Measurements from ENCODE around the gene SLC6A20.

Gene SLC6A20

DNA sequence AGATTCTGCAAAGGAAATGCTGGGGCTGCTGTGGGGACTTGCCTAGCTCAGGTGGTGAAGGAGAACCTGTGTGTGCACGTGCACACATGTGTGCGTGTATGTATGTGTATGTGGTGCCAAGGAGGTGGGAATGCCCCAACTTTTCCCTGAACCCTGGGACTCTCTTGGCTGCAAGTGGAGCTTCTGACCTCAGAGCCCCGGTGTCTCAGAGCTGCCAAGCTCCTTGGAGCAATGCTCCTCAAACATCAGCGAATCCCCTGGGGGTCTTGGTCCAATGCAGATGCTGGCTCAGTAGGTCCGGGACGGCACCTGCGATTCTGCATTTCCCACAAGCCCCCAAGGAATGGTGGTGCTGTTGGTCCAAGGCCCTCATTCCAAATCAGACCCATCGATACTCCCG lies 5.8 kb upstream of the SLC6A20 start:
- no peak for DNase-seq (ENCODE audit: low read depth in 2 of 2)

DNA sequence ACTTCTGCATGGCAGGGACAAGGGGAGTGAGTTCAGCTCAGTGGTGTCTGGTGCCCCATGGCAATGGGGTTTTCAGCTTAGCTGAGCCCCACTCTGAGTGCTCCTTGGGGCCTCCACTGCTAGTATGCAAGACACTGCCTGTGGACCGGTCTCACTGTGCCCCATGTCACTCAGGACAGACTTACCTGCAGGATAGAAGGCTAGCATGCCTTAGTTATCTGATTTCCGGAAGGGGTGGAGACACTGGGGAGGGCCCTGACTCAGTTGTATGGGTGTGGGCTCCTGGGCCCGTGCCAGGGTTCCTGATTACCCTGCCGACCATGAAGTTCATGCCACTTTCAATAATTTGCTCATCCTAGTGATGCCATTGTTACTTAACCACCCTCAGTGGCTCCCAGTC lies 4.3 kb upstream of the SLC6A20 start:
- no peak for DNase-seq (ENCODE audit: low read depth in 2 of 2)

DNA sequence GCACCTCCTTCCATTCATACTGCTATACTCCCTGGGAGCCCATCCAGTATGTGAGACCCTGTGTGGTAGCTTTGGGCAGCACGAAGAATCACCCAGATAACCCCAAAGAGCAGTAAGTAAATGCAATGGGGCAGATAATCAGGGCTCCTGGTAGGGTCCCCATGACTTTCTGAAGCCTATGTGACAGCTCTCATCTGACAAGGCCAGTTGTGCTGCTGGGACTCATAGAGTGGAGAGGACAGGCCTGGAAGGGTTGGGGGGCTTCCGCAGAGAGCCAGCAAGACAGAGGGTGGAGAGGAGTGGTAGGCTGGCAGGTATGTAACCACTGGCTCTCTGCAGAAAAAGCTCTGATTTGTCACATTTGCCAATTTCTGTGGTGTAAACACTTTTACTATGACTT lies 3.2 kb upstream of the SLC6A20 start:
- no peak for DNase-seq (ENCODE audit: low read depth in 2 of 2)

DNA sequence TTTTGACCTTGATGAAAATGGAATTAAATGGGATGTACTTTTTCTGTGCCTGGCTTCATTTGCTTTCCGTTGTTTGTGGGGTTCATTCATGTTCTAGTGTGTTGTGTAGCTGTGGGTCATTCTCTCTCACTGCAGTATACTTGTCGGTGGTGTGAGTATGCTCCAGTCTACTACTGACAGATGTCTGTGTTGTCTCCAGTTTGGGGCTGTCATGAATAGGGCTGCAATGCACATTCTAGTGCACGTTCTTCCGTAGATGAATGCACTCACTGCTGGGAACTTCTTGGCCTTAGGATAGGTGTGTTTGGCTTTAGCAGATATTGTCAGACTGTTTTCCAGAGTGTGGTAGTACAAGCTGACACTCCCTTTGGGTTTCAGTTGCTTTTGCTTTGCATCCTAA lies 1.7 kb upstream of the SLC6A20 start:
- DNase-seq (ENCODE audit: low read depth in 2 of 2), result no peak

DNA sequence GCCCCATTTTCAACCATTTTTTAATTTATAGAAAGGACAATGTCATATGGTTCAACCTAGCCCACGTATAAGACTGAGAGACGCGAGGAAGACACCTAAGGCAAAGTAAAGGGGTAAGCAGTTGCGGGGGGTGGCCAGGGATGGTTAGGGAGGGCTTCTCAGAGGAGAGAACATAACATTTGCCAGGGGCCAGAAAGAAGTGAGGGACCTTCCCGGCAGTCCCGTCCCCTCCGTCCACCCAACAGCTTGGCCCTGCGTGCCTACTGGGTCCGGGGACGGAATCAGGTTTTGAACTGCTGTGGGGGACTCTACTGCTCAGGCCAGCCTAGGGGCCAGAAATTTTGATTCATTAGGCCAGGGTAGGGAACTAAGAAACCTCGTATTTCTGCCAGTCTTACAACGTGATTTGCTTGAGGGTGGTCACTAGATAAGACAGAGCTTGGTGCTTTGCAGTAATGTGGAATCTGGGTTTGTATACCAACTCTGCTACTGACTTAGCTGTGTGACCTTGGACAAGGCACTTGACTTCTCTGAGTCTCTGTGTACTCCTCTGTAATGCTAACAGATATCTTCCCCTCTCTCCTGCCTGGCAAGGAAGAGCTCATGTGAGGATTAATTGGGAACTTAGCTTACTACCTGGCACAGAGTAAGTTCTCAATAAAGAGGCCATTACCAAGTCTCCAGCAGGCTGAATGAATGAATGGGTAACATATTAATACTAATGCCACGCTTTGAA lies 734 bp upstream of the SLC6A20 start:
- no peak for DNase-seq (ENCODE audit: low read depth in 2 of 2)

DNA sequence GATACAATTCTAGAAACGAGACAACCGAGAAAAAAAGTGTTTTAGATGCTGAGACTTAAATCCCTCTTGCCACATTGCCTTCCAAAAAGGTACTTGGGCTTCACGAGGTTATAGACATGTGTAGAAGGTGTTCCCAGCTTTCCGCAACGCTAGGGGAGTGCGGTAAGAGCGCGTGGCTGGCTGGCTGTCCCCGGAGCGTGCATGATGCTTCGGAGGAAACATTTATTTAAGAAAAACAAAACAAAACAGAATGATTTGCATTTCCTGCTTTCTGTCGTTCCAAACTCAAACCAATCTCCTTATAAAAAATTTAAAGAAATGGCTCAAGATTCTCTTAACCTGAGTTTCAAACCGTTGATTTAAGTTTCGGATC lies 841 bp downstream of the SLC6A20 start:
- no peak for DNase-seq (ENCODE audit: low read depth in 2 of 2)

DNA sequence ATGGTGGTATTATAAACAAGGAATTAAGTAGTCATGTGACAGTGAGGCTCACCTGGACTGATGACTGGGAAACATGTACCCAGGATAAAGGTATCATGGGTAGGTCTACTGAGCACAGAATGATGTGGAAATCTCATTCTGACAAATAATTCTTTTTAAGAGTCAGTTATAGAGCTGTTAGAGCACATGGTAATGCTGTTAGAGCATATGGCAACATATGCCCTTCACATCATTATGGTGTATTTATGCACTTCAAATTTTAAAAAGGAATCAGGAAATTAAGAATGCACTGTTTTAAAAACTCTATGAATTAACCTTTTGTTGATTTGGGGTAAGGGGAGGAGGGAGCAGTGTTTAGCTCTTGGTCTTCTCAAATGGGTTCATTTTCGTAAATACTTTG lies 1.7 kb downstream of the SLC6A20 start:
- DNase-seq (ENCODE audit: low read depth in 2 of 2), result no peak

DNA sequence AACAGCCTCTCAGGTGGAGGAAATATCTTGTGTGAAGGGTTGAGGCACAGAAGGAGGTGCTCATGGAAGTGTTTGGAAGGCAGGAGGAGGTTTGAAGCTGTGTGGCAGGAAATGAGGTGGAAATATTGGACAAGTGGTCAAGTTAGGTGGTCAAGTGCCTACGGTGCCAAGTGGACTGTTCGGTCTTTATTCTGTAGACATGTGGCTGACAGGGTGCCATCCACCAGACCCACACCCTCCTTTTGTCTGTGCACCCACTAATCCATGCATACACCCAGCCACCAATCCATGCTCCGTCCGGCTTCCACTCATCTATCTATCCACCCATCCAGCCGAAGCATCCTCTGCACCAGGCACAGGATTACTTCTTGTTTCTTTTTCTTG lies 2.2 kb downstream of the SLC6A20 start:
- DNase-seq (ENCODE audit: low read depth in 2 of 2), result no peak

DNA sequence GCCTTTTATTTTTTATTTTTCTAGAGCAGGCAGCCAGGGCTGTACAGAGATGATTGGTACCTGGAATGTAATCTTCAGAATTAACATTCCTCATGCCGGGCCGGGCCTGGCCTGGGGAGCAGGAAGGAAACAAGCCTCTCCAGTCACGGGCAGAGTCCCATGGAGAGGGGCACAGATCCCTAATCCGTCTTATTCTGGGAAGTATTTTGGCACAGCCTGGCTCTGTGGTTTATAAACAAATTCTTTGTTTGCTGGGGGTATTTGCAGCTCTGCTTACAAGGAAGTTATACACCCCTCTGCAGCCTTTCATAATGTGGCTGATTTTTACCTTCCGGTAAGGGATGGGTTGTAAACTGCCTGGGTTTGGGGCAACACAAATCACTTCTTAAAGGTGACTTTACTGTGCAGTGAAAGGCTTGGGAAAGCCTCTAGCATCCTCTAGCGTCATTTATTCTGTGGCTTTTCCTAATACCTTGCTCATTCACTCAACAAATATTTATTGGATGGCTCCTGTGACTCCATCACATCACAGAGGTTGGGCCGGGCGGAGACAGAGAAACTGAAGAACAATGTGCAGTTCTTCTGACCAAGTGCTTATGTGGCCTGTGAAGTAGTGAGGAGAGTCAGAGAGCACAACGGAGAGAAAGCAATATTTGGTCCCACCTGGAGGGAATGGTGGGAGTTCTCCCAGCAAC lies 2.7 kb downstream of the SLC6A20 start:
- no peak for DNase-seq (ENCODE audit: low read depth in 2 of 2)

DNA sequence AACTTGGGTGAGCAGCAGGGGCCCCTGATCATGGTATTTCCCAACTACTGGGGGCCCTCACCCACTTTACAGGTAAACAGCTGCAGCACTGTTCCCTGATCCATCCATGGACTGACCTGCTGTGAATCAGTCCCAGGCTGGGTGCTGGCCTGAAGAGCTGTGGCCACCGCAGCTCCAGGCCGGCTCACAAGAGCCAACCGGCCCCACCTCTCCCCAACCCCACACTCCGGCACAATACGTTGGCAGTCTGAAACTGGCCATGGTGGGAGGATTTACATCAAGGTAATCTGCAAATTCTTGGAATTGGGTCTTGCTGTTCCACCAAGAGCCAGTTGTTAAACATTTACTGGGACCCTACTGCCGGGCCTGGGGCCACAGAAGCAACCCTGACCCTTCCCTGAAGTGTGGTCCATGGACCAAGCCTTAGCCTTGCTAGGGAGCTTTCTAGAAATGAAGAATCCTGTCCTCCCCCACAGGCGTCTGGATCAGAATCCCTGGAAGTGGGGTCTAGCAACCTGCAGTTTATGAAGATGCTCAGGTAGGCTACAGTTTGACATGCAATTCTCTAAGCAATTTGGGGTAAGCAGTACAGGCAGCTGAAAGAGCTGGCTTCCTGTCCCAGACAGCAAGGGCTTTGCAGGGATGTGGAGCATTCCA lies 3.7 kb downstream of the SLC6A20 start:
- DNase-seq (ENCODE audit: low read depth in 2 of 2), result no peak

DNA sequence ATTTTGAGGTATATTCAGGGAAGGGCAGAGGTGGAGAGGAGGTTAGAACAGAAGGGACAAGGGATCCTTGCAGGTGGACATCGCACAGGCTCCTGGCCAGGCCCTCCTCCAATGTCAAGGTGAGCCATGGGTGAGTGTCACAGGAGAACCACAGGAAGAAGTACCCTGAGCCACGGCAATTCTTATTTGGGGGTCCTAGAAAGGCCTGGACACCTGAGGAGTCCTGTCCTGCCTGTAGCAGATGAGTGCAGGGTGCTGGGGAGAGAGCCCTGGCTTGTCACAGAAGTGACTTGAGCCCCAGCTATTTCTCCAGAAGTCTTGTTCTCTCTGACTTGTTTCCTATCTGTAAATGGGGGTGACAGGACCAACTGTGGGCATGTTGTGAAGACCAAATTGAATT lies 4.3 kb downstream of the SLC6A20 start:
- no peak for DNase-seq (ENCODE audit: low read depth in 2 of 2)

DNA sequence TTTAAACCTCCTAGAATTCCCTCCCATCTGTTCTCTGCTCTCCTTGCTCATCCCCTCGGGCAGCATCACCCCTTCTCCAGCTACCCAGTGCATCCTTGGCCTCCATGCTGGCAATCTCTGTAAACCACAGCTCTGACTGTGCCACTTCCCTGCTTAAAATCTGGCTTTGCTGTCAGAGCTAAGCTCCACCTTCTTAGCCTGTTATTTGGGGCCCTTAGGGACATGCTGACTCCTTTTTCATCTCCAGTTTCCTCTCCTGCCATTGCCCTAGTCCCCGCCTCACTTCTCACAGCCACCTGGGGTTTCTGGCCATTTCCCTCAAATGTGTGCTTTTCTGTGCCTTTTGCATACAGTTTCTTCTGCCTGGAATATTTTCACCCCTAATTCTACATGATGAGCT lies 5.7 kb downstream of the SLC6A20 start:
- DNase-seq (ENCODE audit: low read depth in 2 of 2), result no peak

DNA sequence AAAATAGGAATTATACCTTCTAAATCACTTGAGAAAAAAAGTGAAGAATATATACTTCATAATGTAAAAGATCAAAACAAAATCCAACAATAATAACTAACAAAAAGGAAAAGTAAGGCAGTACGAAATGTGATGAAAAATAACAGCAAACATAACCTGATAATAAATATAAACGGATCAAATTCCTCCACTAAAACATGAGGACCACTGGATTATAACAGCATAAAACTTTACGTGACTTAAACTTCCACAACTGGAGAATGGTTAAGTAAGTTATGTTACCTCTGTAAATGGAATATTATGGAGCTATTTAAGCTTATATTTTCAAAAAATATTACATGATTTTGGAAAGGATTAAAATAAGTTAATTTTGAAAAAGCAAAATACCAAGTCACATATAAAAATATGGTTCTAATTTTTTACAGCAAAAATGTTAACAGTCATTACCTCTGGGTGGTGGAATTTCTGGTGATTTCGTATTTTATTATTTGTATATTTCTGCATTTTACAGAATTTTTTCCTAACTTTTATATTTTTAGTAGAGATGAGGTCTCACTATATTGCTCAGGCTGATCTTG lies 7.0 kb downstream of the SLC6A20 start:
- DNase-seq (ENCODE audit: low read depth in 2 of 2), result no peak

DNA sequence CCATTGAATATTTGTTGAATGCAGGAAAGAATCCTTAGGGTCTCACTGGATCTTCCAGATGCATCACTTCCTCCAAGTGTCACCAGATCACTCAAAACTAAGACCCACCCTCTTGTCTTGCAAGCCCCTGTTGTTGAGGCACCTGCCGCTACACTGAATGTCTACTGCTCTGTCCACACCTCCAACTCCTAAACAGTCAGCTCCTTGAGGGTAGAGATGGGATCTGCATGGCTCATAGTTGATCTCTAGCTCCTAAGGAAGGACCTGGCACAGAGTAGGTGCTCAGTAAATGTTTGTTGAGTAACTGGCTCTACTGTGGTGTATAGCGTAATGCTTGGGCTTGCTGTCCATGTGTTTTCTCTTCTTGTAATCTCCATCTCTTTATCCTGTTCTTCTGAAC lies 8.8 kb downstream of the SLC6A20 start:
- no peak for DNase-seq (ENCODE audit: low read depth in 2 of 2)

DNA sequence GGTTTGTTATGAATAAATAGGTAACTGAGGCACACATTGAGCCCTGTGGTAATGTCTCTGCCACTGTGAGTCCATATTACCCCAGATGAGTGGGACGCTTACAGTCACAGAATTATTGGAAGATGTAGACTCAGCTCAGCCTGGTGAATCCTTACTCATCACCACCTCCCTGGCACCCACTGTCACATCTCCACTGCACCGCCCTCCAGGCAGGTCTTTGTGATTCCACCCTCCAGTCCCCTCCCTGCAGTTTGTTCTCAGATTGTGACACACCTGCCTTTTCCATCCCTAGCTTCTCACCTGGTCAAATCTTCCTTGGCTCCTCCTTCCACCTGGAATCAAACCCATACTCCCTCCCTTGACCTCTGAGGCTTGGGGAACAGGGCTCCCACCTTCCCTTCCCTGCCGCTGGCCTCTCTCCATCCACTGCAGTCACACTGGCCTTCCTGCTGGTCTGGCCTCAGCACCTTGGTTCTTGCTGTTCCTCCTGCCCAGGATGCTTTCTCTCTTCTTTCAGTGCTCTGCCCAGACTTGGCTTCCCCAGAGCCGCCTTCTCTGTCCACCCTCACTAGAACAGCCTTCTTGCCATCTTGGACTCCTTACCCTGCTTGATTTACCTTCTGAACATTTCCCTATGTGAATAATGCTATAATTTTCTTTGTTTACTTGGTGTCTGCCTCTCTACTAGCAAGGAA lies 9.4 kb downstream of the SLC6A20 start:
- no peak for DNase-seq (ENCODE audit: low read depth in 2 of 2)

DNA sequence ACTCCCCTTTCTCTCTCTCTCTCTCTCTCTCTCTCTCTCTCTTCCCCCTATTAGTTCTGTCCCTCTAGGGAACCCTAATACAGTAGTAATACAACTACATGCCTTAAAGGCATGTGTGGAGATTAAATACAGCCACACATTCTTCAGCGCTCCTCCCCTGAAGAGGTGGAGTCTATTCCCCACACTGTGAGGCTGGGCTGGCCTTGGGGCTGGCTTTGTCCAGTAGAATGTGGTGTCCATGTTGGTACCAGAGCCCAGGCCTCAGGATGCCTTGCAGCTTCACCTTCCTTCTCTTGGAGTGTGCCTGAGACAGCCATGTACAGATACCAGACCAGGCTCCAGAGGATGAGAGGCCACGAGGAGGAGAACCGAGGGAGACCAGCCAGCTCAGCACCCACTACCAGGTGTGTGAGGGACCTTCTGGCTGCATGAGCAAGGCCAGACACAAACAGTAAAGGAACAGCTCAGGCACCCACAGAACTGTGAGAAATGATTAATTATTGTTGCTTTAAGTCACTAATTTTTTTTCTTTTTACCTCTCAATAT lies 10.7 kb downstream of the SLC6A20 start:
- no peak for DNase-seq (ENCODE audit: low read depth in 2 of 2)

DNA sequence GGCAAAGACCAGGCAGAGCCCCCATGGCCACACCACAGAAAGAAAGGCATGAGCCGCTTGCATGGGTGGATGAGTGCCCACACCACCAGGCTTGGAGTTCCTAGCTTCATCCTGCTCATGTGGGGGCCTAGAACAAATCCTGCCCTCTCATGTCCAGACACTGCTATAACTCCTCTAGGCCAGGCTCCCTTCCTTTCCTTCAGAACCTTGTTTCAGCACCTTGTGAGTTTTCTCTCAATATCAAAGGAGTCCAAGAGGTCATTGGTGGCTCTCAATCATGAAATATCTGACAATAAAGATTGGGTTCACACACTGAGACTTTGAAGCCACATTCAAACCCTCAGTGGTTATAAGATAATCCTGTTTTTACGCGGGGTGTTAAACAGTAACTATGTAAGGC lies 12.7 kb downstream of the SLC6A20 start:
- DNase-seq (ENCODE audit: low read depth in 2 of 2), result no peak

DNA sequence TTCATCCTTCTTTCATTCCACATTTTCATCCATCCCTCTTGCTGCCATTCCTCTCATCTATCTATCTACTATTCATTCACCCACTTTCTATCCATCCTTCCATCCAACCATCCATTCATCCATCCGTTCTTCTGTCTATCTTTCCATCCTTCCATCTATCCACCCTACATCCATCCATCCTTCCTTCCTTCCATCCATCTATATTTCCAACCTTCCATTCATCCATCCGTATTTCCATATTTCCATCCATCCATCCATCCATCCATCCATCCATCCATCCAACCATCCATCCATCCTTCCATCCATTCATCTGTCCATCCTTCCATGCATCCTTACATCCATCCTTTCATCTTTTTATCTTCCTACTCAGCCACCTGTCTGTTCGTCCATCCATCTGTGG lies 14.0 kb downstream of the SLC6A20 start:
- DNase-seq (ENCODE audit: low read depth in 2 of 2), result no peak

DNA sequence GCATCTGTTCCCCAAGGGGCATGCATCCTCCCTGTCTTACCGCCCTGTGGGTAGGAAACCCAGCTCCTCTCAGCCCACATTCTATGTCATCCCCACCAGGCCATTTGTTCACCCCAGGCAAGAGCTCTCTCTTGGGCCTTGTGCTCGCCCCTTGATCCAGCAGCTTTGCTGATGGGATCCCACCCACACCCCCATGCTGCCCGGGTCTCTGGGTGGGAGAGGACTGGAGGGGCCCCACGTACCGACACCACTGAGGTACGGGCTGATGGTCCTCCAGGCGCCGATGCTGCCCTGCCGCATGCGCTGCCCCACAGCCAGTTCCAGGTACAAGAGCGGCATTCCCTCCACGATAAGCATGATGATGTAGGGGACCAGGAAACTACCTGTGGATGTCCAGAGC lies 14.5 kb downstream of the SLC6A20 start:
- DNase-seq (ENCODE audit: low read depth in 2 of 2), result no peak

DNA sequence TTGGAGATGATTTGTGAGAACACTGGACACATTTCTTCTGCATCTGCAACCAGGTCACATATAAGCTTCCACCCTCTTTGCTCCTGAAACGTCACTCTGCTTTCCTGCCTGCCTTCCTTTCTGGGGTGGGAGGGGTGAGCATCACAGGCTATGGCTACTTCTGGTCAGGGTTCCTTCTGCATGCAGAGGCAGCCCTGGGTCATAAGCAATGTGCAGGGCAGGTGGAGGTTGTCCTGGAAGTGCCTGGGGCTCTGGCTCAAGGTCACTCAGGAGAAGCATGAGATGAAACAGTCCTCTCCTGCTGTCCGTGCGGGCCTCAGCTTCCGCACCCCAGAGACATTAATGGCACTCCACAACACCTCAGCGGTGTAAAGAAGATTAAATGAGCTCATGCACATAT lies 15.1 kb downstream of the SLC6A20 start:
- no peak for DNase-seq (ENCODE audit: low read depth in 2 of 2)

DNA sequence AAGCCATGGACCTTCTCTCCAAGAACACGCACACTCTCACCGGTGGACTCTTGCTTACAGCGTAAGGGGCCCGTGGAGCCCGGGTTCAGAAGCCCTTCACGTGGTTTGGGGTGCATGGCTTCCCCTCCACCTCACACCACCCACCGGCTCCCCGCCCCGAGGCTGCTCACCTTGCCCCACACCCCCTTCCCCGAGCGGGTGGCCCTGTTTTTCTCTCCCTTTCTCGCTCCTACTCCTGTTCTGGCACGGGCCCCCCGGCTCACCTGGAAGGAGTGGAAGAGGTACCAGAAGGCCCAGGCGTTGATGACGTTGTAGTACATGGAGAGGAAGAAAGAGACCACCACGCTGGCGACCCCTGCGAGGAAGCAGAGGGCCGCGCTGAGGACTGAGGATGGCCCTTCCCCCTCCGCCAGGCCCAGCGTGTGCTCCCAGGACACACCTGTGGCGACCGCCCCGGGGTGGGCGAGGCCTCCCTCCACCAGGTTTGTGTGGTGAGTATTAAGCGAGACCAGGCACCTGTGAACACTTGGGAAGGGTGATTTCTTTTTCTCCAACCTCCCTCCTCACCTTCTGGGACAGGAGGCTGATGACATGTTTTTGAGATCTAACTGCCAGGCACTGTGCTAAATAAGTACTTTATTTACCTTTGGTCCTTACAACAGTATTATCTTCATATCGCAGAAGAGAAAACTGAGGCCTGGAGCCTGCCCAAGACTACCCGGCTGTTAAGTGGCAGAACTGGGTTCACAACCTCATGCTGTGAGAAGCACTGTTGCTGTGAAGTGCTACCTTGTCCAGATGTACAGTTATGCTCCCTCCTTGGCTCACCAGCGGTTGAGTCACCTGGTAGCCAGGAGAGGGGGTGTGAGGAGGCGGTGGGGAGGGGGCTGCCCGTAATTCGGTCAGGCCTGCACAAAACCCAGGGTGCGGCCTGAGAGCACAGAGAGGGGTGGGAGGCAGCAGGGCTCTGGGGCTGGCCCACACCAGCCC lies 16.3 kb downstream of the SLC6A20 start:
- no peak for DNase-seq (ENCODE audit: low read depth in 2 of 2)
